Ishikawa (cell line): ENCODE data around the gene PHIP.

ENCODE experiments used
- CEBPB ChIP-seq: IDR thresholded peaks from 2 replicates; pipeline ENCODE4 v1.6.1; 2012
- CREB1 ChIP-seq: IDR thresholded peaks from 2 replicates; pipeline ENCODE4 v1.6.1; 2012; ENCODE audit warnings: low read depth
- EGR1 ChIP-seq: IDR thresholded peaks from 2 replicates; pipeline ENCODE4 v1.6.1; 2012
- EP300 ChIP-seq: IDR thresholded peaks from 2 replicates; pipeline ENCODE4 v1.6.1; 2012; ENCODE audit warnings: borderline replicate concordance
- FOXM1 ChIP-seq: IDR thresholded peaks from 2 replicates; pipeline ENCODE4 v1.6.1; 2012; ENCODE audit warnings: low read depth, borderline replicate concordance
- MAX ChIP-seq: IDR thresholded peaks from 2 replicates; pipeline ENCODE4 v1.6.1; 2012
- NFIC ChIP-seq: IDR thresholded peaks from 2 replicates; pipeline ENCODE4 v1.6.1; 2012
- RAD21 ChIP-seq: IDR thresholded peaks from 2 replicates; pipeline ENCODE4 v1.6.1; 2012; ENCODE audit warnings: low read depth
- REST ChIP-seq: IDR thresholded peaks from 2 replicates; pipeline ENCODE4 v1.6.1; 2012; ENCODE audit warnings: low read depth, mild to moderate bottlenecking
- TAF1 ChIP-seq: IDR thresholded peaks from 2 replicates; pipeline ENCODE4 v1.6.1; 2012; ENCODE audit warnings: low read depth, mild to moderate bottlenecking
- TCF12 ChIP-seq: IDR thresholded peaks from 2 replicates; pipeline ENCODE4 v1.6.1; 2012; ENCODE audit warnings: low read depth
- TEAD4 ChIP-seq: IDR thresholded peaks from 2 replicates; pipeline ENCODE4 v1.6.1; 2012
- YY1 ChIP-seq: IDR thresholded peaks from 2 replicates; pipeline ENCODE4 v1.6.1; 2012; ENCODE audit warnings: low read depth
- ZBTB7A ChIP-seq: IDR thresholded peaks from 2 replicates; pipeline ENCODE4 v1.6.1; 2012; ENCODE audit warnings: low read depth
- TF ChIP-seq, protein P1 (sequence below): IDR thresholded peaks from 2 replicates; pipeline ENCODE4 v1.6.1; 2012

Gene PHIP

DNA sequence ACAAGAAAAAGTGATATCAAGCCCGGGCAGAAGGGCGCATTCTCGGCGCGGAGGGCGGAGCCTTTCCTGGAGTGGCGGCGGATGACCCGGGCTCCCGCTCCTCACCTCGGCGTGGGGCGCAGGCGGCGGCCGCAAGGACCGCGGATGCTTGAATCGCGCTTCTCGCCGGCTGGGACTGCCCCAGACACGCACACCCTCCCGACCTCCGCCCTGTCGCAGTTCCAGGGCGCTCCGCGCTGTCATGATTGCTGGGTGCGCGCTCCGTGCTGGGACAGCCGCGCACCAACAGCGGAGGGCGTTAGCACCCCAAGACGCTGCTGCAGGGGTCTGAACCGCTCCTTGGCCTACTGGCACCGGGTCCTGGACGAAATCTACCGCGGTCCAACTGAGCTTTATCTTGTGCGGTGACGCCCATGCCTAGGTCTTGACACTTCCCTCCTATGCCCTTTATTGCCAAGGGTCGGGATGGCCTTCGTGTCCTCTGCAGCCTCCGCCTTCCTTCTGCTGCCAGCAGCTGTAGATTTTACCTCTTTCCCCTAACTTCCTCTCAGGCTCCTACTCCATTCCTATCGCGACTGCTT is 167.4 kb downstream of the PHIP start:
- TF ChIP-seq CREB1 (no peak), FOXM1 (no peak), RAD21 (no peak), EP300 (no peak), YY1 (no peak), MAX (no peak), NFIC (no peak), EGR1 (no peak), TAF1 (no peak), ZBTB7A (no peak), TEAD4 (no peak), REST (no peak), CEBPB (no peak)
- TF ChIP-seq, protein P1, sequence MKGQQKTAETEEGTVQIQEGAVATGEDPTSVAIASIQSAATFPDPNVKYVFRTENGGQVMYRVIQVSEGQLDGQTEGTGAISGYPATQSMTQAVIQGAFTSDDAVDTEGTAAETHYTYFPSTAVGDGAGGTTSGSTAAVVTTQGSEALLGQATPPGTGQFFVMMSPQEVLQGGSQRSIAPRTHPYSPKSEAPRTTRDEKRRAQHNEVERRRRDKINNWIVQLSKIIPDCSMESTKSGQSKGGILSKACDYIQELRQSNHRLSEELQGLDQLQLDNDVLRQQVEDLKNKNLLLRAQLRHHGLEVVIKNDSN, result no peak

DNA sequence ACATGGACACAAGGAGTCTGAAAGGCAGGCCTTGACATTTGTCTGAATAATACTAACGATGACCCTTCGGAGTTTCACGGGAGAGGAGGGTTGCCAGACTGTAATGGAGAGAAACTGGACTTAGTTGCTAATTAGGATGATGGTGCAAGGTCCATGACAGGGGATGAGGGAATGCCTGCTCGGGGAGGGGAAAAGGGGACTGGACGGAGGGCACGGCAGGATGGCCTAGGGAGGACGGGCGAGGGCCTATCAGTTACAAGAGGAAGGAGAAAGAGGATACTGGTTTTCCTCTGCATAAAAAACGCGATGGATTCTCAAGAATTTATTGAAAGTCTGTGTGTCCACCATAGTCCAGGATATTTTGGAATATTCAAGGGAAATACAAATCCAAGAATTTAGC is 168.0 kb downstream of the PHIP start:
- no peak for TF ChIP-seq RAD21
- TF ChIP-seq CREB1, result no peak
- no peak for TF ChIP-seq MAX
- TF ChIP-seq ZBTB7A, result no peak
- TF ChIP-seq NFIC, result no peak
- no peak for TF ChIP-seq YY1
- no peak for TF ChIP-seq CEBPB
- no peak for TF ChIP-seq EP300
- no peak for TF ChIP-seq TCF12
- TF ChIP-seq TAF1, result no peak
- no peak for TF ChIP-seq FOXM1
- no peak for TF ChIP-seq EGR1
- TF ChIP-seq REST, result no peak

DNA sequence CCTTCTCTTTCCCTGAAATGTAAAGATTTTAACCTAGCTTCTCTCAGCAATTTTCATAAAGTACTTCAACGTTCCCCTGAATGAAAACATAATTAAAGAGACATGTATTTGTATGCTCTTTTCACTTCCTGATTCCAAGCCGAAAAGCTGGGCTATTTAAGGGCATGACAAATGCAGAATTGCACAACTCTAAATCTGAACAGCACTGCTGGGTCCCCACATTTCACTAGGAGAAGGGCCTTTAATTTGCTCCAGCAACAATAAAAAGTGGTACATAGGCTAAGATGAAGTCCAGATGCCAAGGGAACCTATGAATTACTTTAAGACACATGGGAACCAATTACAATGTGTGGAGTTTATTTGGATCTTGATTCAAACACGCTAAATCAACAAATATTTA is 168.7 kb downstream of the PHIP start:
- TF ChIP-seq TAF1 (no peak), YY1 (no peak), EGR1 (no peak), CEBPB (no peak), REST (no peak), CREB1 (no peak), FOXM1 (no peak), RAD21 (no peak), MAX (no peak), TEAD4 (no peak), EP300 (no peak), TCF12 (no peak)
- TF ChIP-seq, protein P1, result no peak

DNA sequence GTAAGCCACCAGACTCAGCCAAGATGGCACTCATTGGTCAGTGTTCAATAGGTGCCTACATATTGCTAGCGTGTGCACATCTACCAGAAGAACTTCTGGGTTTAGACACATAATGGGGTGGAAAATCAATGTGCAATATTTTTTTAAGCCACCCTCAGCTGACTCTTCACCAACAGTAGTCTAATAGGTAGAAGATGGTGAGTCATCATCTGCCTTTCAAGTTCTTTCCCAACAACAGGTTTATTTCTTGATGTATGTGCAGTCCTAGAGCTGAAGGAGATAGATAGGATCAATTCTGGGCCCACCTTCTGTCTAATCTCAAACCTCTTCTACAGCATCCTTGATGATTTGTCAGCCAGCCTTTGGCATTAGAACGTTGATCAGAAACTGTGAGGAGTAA is 169.4 kb downstream of the PHIP start:
- no peak for TF ChIP-seq NFIC

DNA sequence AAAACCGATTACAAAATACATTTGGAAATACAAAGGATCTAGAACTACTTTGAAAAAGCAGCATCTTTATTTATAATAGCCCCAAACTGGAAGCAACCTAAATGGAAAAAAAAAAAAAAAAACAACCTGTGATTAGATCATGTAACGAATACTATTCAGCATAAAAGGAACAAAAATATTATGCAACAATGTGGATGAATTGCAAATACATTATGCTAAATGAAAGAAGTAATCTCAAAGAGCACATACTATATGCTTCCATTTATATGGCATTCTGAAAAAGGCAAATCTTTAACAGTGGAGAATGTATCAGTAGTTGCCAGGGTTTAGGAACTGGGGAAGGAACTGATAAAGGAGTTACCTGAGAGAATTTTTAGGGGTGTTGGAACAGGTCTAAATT is 181.8 kb downstream of the PHIP start:
- TF ChIP-seq TAF1 (no peak), ZBTB7A (no peak), CREB1 (no peak), NFIC (no peak), TEAD4 (no peak), REST (no peak), EGR1 (no peak), RAD21 (no peak), MAX (no peak), EP300 (no peak), TCF12 (no peak), FOXM1 (no peak), CEBPB (no peak), YY1 (no peak)
- TF ChIP-seq, protein P1, result no peak
